AG04450 (cell line): ENCODE results near the gene LMO1. TPM values are rescaled to one million over a fixed set of nuclear protein-coding genes. Genes with fewer than 3 reads are reported as not detected.

Experiments
- CTCF ChIA-PET: fragments of 300-600, 350-600 bp; formaldehyde crosslinking; extraction: SDS; loops from one replicate; lab custom pipeline; 2022; ENCODE audit warnings: antibody characterized with exemption, inconsistent platforms; lab: Charles Lee
- POLR2A ChIA-PET: fragments of 350-600 bp; formaldehyde crosslinking; extraction: SDS; loops from one replicate; lab custom pipeline; 2021; ENCODE audit warnings: antibody characterized with exemption, inconsistent platforms; lab: Yijun Ruan, JAX
- DNase-seq: peaks from one replicate; pipeline ENCODE4 v3.0.0-alpha.2; 2011; ENCODE audit warnings: low read depth, low spot score
- H3K27ac ChIP-seq: one replicate; pipeline ENCODE4 v1.5.1; 2012; ENCODE audit warnings: low read depth, low read length, control low read depth
- H3K27me3 ChIP-seq: one replicate; pipeline ENCODE4 v1.6.0; 2012; ENCODE audit warnings: low read length; ENCODE audit not compliant: control insufficient read depth, insufficient read depth
- H3K4me3 ChIP-seq: 2 replicates; pipeline ENCODE4 v1.5.1; 2011; ENCODE audit warnings: mild to moderate bottlenecking, low read depth, low read length, control low read depth
- H3K9me3 ChIP-seq: 2 replicates; pipeline ENCODE4 v1.5.1; 2012; ENCODE audit warnings: low read length; ENCODE audit not compliant: control insufficient read depth, insufficient read depth
- polyA plus RNA-seq: library from polyadenylated mRNA; depleted of rRNA; stranded (reverse); fragments of >200 nt; gene quantifications from 2 replicates; pipeline ENCODE4 v1.2.3, GENCODE V29; 2011
- TF ChIP-seq, protein P1 (sequence below): IDR thresholded peaks from 2 replicates; pipeline ENCODE4 v1.5.1; 2011; ENCODE audit warnings: low read depth, low read length, control low read depth, inconsistent platforms

LMO1 gene
- polyA plus RNA-seq, 1 experiment, result not detected

DNA sequence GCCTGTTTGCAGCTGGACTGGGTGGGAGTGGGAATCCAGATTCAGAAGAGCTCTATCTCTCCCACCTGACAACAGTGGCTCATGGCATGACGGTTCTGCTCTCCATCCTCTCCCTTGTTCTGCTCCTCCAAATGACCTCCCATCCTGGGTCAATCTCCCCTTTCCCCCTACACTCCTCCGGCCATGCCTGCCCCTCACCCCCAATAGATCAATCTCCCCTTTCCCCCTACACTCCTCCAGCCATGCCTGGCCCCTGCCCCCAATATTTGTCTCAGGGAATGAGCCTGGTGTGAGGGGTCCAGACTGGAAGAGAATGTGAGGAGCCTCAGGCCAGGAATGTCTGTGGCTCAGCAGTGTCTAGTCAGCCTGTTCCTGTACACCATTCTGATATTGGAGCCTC is 64.0 kb downstream of the LMO1 start:
- peaks cover 15% of the 10 kb centered on the region for H3K27me3 ChIP-seq
- ChIA-PET CTCF (interaction anchor here (1.5 kb wide), 1 partner anchor 938 kb away, joined by 3 read pairs; no protein-coding TSS in a partner anchor), POLR2A (no interaction called here)
- no peaks in the 10 kb centered on the region for H3K9me3 ChIP-seq
- no peak overlapping the region for H3K27ac ChIP-seq
- TF ChIP-seq, protein P1, sequence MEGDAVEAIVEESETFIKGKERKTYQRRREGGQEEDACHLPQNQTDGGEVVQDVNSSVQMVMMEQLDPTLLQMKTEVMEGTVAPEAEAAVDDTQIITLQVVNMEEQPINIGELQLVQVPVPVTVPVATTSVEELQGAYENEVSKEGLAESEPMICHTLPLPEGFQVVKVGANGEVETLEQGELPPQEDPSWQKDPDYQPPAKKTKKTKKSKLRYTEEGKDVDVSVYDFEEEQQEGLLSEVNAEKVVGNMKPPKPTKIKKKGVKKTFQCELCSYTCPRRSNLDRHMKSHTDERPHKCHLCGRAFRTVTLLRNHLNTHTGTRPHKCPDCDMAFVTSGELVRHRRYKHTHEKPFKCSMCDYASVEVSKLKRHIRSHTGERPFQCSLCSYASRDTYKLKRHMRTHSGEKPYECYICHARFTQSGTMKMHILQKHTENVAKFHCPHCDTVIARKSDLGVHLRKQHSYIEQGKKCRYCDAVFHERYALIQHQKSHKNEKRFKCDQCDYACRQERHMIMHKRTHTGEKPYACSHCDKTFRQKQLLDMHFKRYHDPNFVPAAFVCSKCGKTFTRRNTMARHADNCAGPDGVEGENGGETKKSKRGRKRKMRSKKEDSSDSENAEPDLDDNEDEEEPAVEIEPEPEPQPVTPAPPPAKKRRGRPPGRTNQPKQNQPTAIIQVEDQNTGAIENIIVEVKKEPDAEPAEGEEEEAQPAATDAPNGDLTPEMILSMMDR, result no peak
- DNase-seq, result no peak
- H3K4me3 ChIP-seq, result no peak overlapping the region

DNA sequence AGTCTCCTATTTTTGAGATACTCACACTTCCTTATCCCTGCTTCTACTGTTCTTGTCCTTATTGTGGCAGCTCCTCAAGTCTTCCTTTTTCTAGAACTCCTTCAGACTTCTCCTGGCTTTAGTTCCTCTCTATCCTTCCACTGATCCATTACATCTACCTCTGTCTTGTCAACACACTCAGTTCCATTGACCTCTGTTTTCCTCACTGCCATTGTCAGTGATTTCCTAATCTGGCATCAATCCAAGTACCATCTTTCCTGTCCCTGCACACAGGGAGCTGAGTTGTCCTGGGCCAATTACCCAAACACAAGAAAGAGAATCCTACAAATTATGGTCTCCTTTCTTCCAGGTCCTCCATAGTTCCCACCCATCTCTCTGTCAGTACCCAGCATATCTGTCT is 66.9 kb downstream of the LMO1 start:
- H3K27ac ChIP-seq, result no peak overlapping the region
- CTCF ChIA-PET, result interaction anchor here (0.6 to 4.6 kb wide), 3 partner anchors 105 to 370 kb away, joined by 3 to 69 read pairs (median 4); no protein-coding TSS in a partner anchor
- no peak for DNase-seq
- POLR2A ChIA-PET, result no interaction called here
- H3K4me3 ChIP-seq, result no peak overlapping the region
- H3K27me3 ChIP-seq, result peaks cover 15% of the 10 kb centered on the region
- H3K9me3 ChIP-seq, result no peaks in the 10 kb centered on the region
- TF ChIP-seq, protein P1, result no peak

DNA sequence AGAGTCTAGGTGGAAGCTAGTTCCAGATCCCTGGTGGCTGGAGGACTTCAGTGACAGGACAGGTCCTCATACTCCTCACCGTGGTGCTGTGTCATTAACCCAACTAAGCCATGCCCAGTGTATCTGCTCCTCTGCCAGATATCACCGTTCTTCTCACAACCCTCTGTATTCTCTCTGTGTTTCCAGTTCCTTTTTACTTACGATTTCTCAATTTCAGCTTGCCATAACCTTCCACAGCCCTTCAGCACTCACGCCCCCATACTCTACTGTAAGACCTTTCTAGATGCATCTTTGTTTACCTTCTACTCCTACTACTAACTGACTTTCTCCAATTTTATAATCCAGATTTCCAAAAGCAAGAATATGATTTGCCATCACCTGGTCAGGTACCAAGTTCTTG is 68.7 kb downstream of the LMO1 start:
- POLR2A ChIA-PET, result no interaction called here
- H3K27me3 ChIP-seq, result peaks cover 11% of the 10 kb centered on the region
- H3K27ac ChIP-seq, result no peak overlapping the region
- TF ChIP-seq, protein P1, result no peak
- H3K4me3 ChIP-seq, result no peak overlapping the region
- no peaks in the 10 kb centered on the region for H3K9me3 ChIP-seq
- no peak for DNase-seq
- CTCF ChIA-PET, result interaction anchor here (0.7 to 4.6 kb wide), 3 partner anchors 9 to 372 kb away, joined by 3 to 69 read pairs (median 4); partner anchors contain the start of gene EIF3F

DNA sequence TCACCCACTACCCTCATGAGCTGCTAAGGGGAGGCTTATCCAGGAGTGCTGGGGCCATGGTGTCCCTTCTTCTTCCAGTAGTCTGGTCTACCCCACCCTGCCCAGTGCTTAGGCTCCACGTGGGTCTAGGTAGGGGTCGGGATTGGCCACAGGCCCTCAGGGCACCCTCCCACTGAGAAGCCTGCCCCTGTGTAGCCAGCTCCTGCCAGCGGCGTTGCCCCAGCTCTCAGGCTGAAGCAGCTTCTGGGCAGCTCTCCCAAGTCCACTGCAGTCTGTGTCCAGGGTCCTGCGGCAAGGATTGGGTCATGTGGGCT is 70.8 kb downstream of the LMO1 start:
- Histone ChIP-seq H3K27ac (no peak overlapping the region), H3K9me3 (no peaks in the 10 kb centered on the region), H3K4me3 (no peak overlapping the region), H3K27me3 (peaks cover 9% of the 10 kb centered on the region)
- ChIA-PET CTCF (interaction anchor here (0.6 to 4.6 kb wide), 38 partner anchors 7 to 576 kb away, joined by 3 to 69 read pairs (median 4); partner anchors contain the start of genes LMO1 and RIC3), POLR2A (no interaction called here)
- TF ChIP-seq, protein P1, result no peak
- DNase-seq, result no peak

DNA sequence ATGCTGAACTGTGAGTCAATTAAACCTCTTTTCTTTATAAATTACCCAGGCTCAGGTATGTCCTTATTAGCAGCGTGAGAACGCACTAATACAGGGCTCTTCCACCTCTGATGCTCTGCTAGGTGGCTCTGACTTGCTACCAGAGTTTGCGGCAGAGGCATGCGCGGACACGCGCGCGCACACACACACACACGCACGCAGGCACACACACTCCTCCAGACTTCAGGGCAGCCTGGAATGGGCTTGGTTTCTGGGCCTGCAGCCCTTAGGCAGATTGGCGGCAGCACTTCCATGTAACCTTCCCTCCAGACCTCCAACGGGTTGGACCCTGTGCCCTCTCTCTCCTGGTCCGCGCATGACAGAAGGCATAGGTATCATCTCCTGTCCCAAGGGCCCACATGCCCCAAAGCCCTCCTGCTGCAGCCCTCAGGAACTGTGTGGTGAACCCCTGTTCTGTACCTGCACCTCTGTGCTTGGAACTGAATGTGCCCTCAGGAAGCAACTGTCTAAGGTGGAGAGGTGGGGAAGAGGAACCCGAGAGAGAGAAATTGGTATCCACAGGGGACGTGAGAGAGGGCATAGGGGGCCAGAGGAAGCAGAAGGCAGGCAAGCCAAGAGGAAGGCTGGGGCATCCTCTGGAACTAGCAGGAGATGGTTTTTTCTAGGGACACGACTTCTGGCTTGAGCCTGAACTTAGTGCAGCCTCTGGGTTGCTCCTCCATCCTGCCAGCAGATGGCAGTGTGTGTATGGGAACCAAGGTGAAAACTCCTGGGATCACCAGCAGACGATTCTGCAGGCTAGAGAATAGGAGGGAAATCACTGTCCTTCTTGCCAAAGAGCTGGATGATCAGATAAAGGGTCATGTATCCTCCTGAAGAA is 71.4 kb downstream of the LMO1 start:
- POLR2A ChIA-PET, result no interaction called here
- peak; percentile 32 for DNase-seq
- Histone ChIP-seq H3K27me3 (peaks cover 9% of the 10 kb centered on the region), H3K27ac (no peak overlapping the region), H3K4me3 (no peak overlapping the region), H3K9me3 (no peaks in the 10 kb centered on the region)
- TF ChIP-seq, protein P1, result peak; percentile 91
- CTCF ChIA-PET, result interaction anchor here (0.6 to 4.6 kb wide), 37 partner anchors 10 to 575 kb away, joined by 3 to 69 read pairs (median 3); partner anchors contain the start of genes LMO1 and RIC3
